Upper lobe of left lung (tissue), 6 donors: ENCODE results near the gene ZNF687. TPM values are rescaled to one million over a fixed set of nuclear protein-coding genes. Genes with fewer than 3 reads are reported as not detected.

Experiments used
- ATAC-seq, 2 donors: fragments of 200-7000 bp; cut with Tn5 transposase; one replicate each; pipeline ENCODE4 v1.9.1; 2022; ENCODE audit warnings: mild to moderate bottlenecking in 2 of 2, moderate library complexity in 2 of 2; ENCODE audit not compliant: low FRiP score in 2 of 2
- DNase-seq, 2 donors: peaks; one replicate each; pipeline ENCODE4 v3.0.0-alpha.2; 2019 to 2020
- H3K27ac ChIP-seq, 4 donors: fragments of 200-600 bp; sonication (generic); one replicate each; pipeline ENCODE4 v1.5.1; 2016 to 2019
- H3K27me3 ChIP-seq, 4 donors: fragments of 200-600 bp; sonication (generic); one replicate each; pipeline ENCODE4 v1.5.1; 2017 to 2019
- H3K36me3 ChIP-seq, 4 donors: fragments of 200-600 bp; sonication (generic); one replicate each; pipeline ENCODE4 v1.5.1; 2016 to 2019
- H3K4me1 ChIP-seq, 4 donors: fragments of 200-600 bp; sonication (generic); one replicate each; pipeline ENCODE4 v1.5.1; 2018 to 2019
- H3K4me3 ChIP-seq, 4 donors: fragments of 200-600 bp; sonication (generic); one replicate each; pipeline ENCODE4 v1.5.1; 2017 to 2019; ENCODE audit warnings: mild to moderate bottlenecking in 2 of 4, moderate library complexity in 1 of 4
- H3K9me3 ChIP-seq, 4 donors: fragments of 200-600 bp; sonication (generic); one replicate each; pipeline ENCODE4 v1.5.1; 2018 to 2019
- EP300 ChIP-seq, 4 donors: sonication (generic); formaldehyde crosslinking; IDR thresholded peaks; one replicate each; pipeline ENCODE4 v1.5.1; 2017; ENCODE audit warnings: antibody characterized with exemption in 4 of 4, control low read depth in 2 of 4
- POLR2A ChIP-seq, 4 donors: fragments of 450-650 bp; IDR thresholded peaks; one replicate each; pipeline ENCODE4 v1.5.1; 2016 to 2017; ENCODE audit warnings: antibody characterized with exemption in 4 of 4, mild to moderate bottlenecking in 2 of 4
- POLR2AphosphoS5 ChIP-seq, 2 donors: sonication (generic); formaldehyde crosslinking; IDR thresholded peaks; one replicate each; pipeline ENCODE4 v1.5.1; 2017; ENCODE audit warnings: antibody characterized with exemption in 2 of 2
- WGBS, 2 donors: methylation state at CpG; one replicate each; pipeline ENCODE4 v1.1.5; 2017 to 2018; 5-methylcytosine and 5-hydroxymethylcytosine counted together
- total RNA-seq, 6 donors: library from RNA; depleted of rRNA in 4 of 6; stranded (reverse); fragments of >200 nt in 4 of 6; gene quantifications; one replicate each; pipeline versions ENCODE4 v1.1.0 to v1.2.1, GENCODE V29; 2016 to 2021
- TF ChIP-seq, protein P1 (sequence below), 6 experiments: fragments of 450-650 bp in 4 of 6; fragments of 200-600 bp in 2 of 6; sonication (generic) in 2 of 6; IDR thresholded peaks; one replicate each; pipeline ENCODE4 v1.5.1; 2016 to 2019; ENCODE audit warnings: antibody characterized with exemption in 6 of 6
- donor health status: DM: no; HTN: no; CAD: no; lungs with moderate emphysema.
- donor health status: DM: no; HTN: yes; CAD: no; lungs with severe emphysema.

The ZNF687 gene
- total RNA-seq, 6 donors from 2014 or later, result 17.4 to 50.3 (median 27.2) TPM

DNA sequence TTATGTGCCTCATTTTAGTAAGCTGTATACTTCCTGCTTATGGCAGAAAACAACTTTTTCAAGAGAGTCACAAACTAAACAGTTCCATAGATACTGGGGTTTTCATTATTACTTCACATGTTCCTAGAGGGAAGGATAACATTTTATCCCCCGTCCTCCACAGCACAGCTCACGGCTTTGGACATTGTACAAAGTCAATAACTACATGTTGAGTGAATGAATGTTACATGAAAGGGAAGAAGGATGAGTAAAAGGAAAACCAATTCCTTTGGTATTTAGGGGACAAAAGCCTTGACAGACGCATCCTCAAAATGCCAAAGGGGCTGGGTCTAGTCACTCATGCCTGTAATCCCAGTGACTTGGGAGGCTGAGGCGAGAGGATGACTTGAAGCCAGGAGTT lies 30.3 kb downstream of the ZNF687 start:
- H3K27me3 ChIP-seq, result no peaks in the 10 kb centered on the region
- no peak for ATAC-seq
- peak overlapping the region; percentile 55 to 72 (median 67) for H3K27ac ChIP-seq
- TF ChIP-seq EP300 (IDR thresholded peaks at IDR 0.05) (no peak), POLR2A (IDR thresholded peaks at IDR 0.05) (no peak), POLR2AphosphoS5 (IDR thresholded peaks at IDR 0.05) (no peak)
- TF ChIP-seq, protein P1, sequence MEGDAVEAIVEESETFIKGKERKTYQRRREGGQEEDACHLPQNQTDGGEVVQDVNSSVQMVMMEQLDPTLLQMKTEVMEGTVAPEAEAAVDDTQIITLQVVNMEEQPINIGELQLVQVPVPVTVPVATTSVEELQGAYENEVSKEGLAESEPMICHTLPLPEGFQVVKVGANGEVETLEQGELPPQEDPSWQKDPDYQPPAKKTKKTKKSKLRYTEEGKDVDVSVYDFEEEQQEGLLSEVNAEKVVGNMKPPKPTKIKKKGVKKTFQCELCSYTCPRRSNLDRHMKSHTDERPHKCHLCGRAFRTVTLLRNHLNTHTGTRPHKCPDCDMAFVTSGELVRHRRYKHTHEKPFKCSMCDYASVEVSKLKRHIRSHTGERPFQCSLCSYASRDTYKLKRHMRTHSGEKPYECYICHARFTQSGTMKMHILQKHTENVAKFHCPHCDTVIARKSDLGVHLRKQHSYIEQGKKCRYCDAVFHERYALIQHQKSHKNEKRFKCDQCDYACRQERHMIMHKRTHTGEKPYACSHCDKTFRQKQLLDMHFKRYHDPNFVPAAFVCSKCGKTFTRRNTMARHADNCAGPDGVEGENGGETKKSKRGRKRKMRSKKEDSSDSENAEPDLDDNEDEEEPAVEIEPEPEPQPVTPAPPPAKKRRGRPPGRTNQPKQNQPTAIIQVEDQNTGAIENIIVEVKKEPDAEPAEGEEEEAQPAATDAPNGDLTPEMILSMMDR (IDR thresholded peaks at IDR 0.05), result no peak
- WGBS, 2 donors, result 92 to 95% methylated on average over 4 of the region's 4 CpGs
- no peak overlapping the region for H3K4me3 ChIP-seq
- DNase-seq, result no peak
- H3K4me1 ChIP-seq, result peaks cover 36 to 55% (median 38%) of the 10 kb centered on the region in 4 donors
- peaks cover 18 to 90% (median 47%) of the 10 kb centered on the region in 4 donors for H3K36me3 ChIP-seq
- H3K9me3 ChIP-seq, result no peaks in the 10 kb centered on the region

DNA sequence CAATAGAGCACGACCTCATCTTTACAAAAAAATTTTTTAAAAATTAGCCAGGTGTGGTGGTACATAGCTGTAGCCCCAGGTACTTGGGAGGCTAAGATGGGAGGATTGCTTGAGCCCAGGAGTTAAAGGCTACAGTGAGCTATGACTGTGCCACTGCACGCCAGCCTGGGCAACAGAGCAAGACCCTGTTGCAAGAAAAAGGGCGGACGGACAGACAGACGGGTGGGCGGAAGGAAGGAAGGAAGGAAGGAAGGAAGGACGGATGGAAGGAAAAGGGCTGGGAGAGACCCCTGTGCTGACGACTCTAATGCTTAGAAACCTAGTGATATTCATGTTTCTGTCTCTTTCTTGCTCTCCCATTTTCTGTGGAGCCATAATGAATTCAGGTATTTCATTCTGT lies 30.7 kb downstream of the ZNF687 start:
- ATAC-seq (no peak), DNase-seq (no peak)
- peak overlapping the region in 3 of 4 donors; percentile 12 to 70 (median 64) for H3K27ac ChIP-seq
- no peaks in the 10 kb centered on the region for H3K27me3 ChIP-seq
- H3K4me1 ChIP-seq, result peaks cover 36 to 55% (median 38%) of the 10 kb centered on the region in 4 donors
- no peaks in the 10 kb centered on the region for H3K9me3 ChIP-seq
- TF ChIP-seq EP300 (IDR thresholded peaks at IDR 0.05) (no peak), POLR2AphosphoS5 (IDR thresholded peaks at IDR 0.05) (no peak), POLR2A (IDR thresholded peaks at IDR 0.05) (no peak)
- TF ChIP-seq, protein P1 (IDR thresholded peaks at IDR 0.05), result no peak
- peaks cover 14 to 89% (median 46%) of the 10 kb centered on the region in 4 donors for H3K36me3 ChIP-seq
- 69 to 75% methylated on average over 8 of the region's 8 CpGs for WGBS, 2 donors
- H3K4me3 ChIP-seq, result no peak overlapping the region

DNA sequence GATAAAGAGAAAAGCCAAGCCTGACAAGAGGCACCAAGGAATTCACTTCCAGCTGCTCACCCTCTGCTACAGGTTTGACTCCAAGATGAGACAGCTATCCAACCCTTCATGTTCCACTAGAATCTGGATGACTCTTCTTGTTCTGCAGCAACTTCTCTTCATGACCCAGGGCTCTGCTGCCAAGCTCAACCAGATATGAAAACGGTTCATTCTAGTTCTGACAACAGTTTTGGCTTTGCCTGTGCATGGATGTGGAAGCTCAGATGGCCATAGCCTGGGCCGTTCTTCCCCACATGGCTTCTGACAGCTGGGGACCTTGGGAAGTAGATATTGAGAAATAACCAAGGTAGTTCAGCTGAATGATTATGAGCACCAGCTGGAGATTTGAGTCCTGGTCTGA lies 31.4 kb downstream of the ZNF687 start:
- no peak for ATAC-seq

DNA sequence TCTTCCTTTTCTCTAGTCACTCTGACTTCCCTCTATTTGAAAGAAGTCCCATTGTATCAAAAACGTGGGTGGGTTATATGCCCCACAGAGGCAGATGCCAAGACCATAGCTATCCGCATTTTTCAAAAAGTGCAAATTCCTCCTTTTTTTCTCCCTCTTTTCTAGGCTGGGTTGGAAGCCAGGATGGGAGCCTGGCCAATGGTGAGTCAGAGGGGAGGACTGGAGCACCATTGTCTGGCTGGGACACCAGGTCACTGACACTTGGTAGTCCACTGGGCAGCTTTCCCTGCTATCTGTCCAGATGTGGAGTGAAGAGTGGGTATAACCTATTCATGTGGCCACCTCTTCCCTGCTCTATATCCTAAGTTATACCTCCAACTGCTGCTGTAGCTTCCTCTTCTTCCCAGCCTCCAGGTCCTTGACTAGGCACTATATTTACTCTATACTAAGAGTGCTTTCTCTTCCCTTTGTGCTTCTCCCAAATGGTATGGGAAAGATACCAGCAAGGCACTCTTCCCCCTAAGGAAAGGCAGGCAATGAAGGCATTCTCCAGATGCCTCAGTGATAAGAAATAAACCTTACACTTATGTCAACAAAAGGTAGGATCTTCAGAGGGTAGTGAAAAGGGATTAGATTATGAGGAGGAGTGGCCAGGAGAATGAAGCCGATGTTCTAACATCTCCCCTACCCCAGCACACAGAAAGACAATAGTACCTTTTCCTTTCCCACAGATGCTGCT lies 32.2 kb downstream of the ZNF687 start:
- peaks cover 6 to 84% (median 38%) of the 10 kb centered on the region in 4 donors for H3K36me3 ChIP-seq
- no peaks in the 10 kb centered on the region for H3K27me3 ChIP-seq
- ATAC-seq (peak in 1 of 2 donors; percentile 76), DNase-seq (no peak)
- WGBS, 2 donors, result 55 to 71% methylated on average over 3 of the region's 3 CpGs
- peak overlapping the region in 3 of 4 donors; percentile 12 to 56 (median 50) for H3K27ac ChIP-seq
- H3K4me3 ChIP-seq, result no peak overlapping the region
- H3K9me3 ChIP-seq, result no peaks in the 10 kb centered on the region
- TF ChIP-seq POLR2A (IDR thresholded peaks at IDR 0.05) (no peak), POLR2AphosphoS5 (IDR thresholded peaks at IDR 0.05) (peak in 1 of 2 donors; percentile 29), EP300 (IDR thresholded peaks at IDR 0.05) (no peak)
- TF ChIP-seq, protein P1 (IDR thresholded peaks at IDR 0.05), result no peak
- H3K4me1 ChIP-seq, result peaks cover 36 to 55% (median 38%) of the 10 kb centered on the region in 4 donors

More for the DNA sequence above, 31.4 kb downstream of the ZNF687 start:
- Histone ChIP-seq H3K27ac (peak overlapping the region in 3 of 4 donors; percentile 12 to 50 (median 30)), H3K4me3 (no peak overlapping the region), H3K27me3 (no peaks in the 10 kb centered on the region), H3K4me1 (peaks cover 36 to 55% (median 38%) of the 10 kb centered on the region in 4 donors), H3K9me3 (no peaks in the 10 kb centered on the region), H3K36me3 (peaks cover 8 to 84% (median 40%) of the 10 kb centered on the region in 4 donors)
- DNase-seq, result no peak
- TF ChIP-seq POLR2A (IDR thresholded peaks at IDR 0.05) (no peak), POLR2AphosphoS5 (IDR thresholded peaks at IDR 0.05) (no peak)
- WGBS, 2 donors, result 62 to 69% methylated on average over 2 of the region's 2 CpGs

DNA sequence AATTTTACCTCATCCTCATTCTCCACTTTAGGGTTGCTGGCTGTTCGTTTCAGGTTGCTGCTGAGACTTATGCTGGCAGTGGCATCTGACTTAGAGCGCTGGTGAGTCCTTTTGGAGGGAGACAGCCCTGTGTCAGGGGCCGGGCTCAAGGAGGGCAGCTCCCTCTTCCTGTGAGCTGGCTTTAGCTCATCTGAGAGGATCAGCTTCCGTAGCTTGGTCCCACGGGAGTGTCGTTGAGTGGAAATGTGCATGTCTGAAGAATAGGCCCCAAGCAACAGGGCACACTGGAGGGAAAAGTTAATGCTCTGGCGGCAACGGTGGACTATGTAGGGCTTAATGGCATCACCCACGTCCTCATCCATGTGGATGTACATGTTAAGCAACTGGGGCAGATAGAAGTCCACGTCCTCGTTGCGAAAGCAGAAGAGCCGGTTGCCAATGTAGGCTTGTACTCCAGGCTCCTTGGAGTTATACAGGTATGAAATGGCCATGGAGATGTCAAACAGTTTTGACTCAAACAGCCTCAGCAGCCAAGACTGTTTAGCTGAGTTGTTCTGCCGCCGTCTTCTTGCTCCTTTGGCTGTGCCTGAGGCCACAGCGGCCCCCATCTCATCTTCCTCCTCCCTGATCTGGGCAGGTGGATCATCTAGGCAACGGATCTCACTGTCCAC lies 33.6 kb downstream of the ZNF687 start:
- no peak for ATAC-seq
- WGBS, 2 donors, result 87 to 92% methylated on average over 17 of the region's 17 CpGs
- Histone ChIP-seq H3K4me3 (no peak overlapping the region), H3K27ac (no peak overlapping the region), H3K27me3 (no peaks in the 10 kb centered on the region), H3K9me3 (no peaks in the 10 kb centered on the region), H3K4me1 (peaks cover 32 to 41% (median 34%) of the 10 kb centered on the region in 4 donors), H3K36me3 (peaks cover 6 to 84% (median 36%) of the 10 kb centered on the region in 4 donors)
- DNase-seq, result no peak
- TF ChIP-seq EP300 (IDR thresholded peaks at IDR 0.05) (no peak), POLR2A (IDR thresholded peaks at IDR 0.05) (no peak), POLR2AphosphoS5 (IDR thresholded peaks at IDR 0.05) (no peak)
- TF ChIP-seq, protein P1 (IDR thresholded peaks at IDR 0.05), result no peak
